Ascending aorta (tissue), 2 donors: ENCODE measurements around the gene STK32A. TPM values are rescaled to one million over a fixed set of nuclear protein-coding genes. Genes with fewer than 3 reads are reported as not detected.
A peak's percentile ranks its signal among the peaks of the same experiment; 100 is the strongest.

Source experiments
- DNase-seq, 2 donors: peaks; one replicate each; pipeline ENCODE4 v3.0.0-alpha.2; 2019; ENCODE audit warnings: low spot score in 2 of 2
- H3K27ac ChIP-seq, 2 donors: fragments of 200-600 bp; sonication (generic); one replicate each; pipeline ENCODE4 v1.5.1; 2016 to 2017; ENCODE audit warnings: mild to moderate bottlenecking in 1 of 2
- H3K27me3 ChIP-seq: fragments of 200-600 bp; sonication (generic); one replicate; pipeline ENCODE4 v1.5.1; 2017
- H3K36me3 ChIP-seq, 2 donors: fragments of 200-600 bp; sonication (generic); one replicate each; pipeline ENCODE4 v1.5.1; 2016
- H3K4me1 ChIP-seq, 2 donors: fragments of 200-600 bp; sonication (generic); one replicate each; pipeline ENCODE4 v1.5.1; 2016 to 2017; ENCODE audit warnings: mild to moderate bottlenecking in 1 of 2
- H3K4me3 ChIP-seq, 2 donors: fragments of 200-600 bp; sonication (generic); one replicate each; pipeline ENCODE4 v1.5.1; 2016 to 2017; ENCODE audit warnings: mild to moderate bottlenecking in 1 of 2
- H3K9me3 ChIP-seq, 2 donors: fragments of 200-600 bp; sonication (generic); one replicate each; pipeline ENCODE4 v1.5.1; 2016
- CTCF ChIP-seq, 3 experiments: fragments of 200-600 bp in 2 of 3; fragments of 450-650 bp in 1 of 3; sonication (generic) in 2 of 3; IDR thresholded peaks; one replicate each; pipeline ENCODE4 v1.5.1; 2016 to 2019; ENCODE audit warnings: antibody characterized with exemption in 3 of 3, mild to moderate bottlenecking in 1 of 3, moderate library complexity in 1 of 3
- intact Hi-C: fragments of 100-400 bp; cut with DNase I; formaldehyde crosslinking; loops from one replicate; pipeline ENCODE4 v1.15.1; 2023
- total RNA-seq: library from RNA; depleted of rRNA; stranded (reverse); fragments of >200 nt; gene quantifications from one replicate; pipeline ENCODE4 v1.1.0, GENCODE V29; 2016

Gene STK32A
- total RNA-seq, 1 donor from 2014 or later: 6.2 TPM

- peaks cover 22 to 50% of the 10 kb centered on the region in 2 donors for H3K4me1 ChIP-seq
- peak; percentile 76 to 94 for DNase-seq
- H3K27me3 ChIP-seq: no peaks in the 10 kb centered on the region
- no peak for TF ChIP-seq CTCF (IDR thresholded peaks at IDR 0.05)
- H3K9me3 ChIP-seq: no peaks in the 10 kb centered on the region
- H3K4me3 ChIP-seq: peak overlapping the region; percentile 7 to 36
- peaks cover 26 to 45% of the 10 kb centered on the region in 2 donors for H3K36me3 ChIP-seq
- H3K27ac ChIP-seq: peak overlapping the region; percentile 94 to 98
- intact Hi-C loops: loop anchor here (1.0 to 5.0 kb wide), 5 partner anchors 49 to 173 kb away; no protein-coding TSS in a partner anchor
Measured at GRCh38 chr5:147403651-147404640, 169.1 kb downstream of the STK32A start.

- Histone ChIP-seq H3K4me3 (no peak overlapping the region), H3K9me3 (no peaks in the 10 kb centered on the region), H3K36me3 (peaks cover 18 to 37% of the 10 kb centered on the region in 2 donors), H3K27ac (peak overlapping the region; percentile 94 to 98), H3K27me3 (no peaks in the 10 kb centered on the region), H3K4me1 (peaks cover 22 to 55% of the 10 kb centered on the region in 2 donors)
- intact Hi-C loops: loop anchor here (1.0 to 5.0 kb wide), 5 partner anchors 49 to 173 kb away; no protein-coding TSS in a partner anchor
- TF ChIP-seq CTCF (IDR thresholded peaks at IDR 0.05): no peak
- DNase-seq: no peak
Measured at GRCh38 chr5:147404706-147405105, 169.9 kb downstream of the STK32A start.

- Histone ChIP-seq H3K27me3 (no peaks in the 10 kb centered on the region), H3K9me3 (no peaks in the 10 kb centered on the region), H3K4me1 (peaks cover 26 to 71% of the 10 kb centered on the region in 2 donors), H3K36me3 (peaks cover 2 to 27% of the 10 kb centered on the region in 2 donors), H3K4me3 (no peak overlapping the region), H3K27ac (peak overlapping the region; percentile 94 to 98)
- no peak for DNase-seq
- intact Hi-C loops: no loop called here
- TF ChIP-seq CTCF (IDR thresholded peaks at IDR 0.05): no peak
Measured at GRCh38 chr5:147406636-147407035, 171.8 kb downstream of the STK32A start.

GRCh38 chr5:147407094-147407681, 172.4 kb downstream of the STK32A start:
- H3K27me3 ChIP-seq: no peaks in the 10 kb centered on the region
- peak overlapping the region; percentile 94 to 98 for H3K27ac ChIP-seq
- peak in 1 of 2 donors; percentile 82 for DNase-seq
- intact Hi-C loops: no loop called here
- TF ChIP-seq CTCF (IDR thresholded peaks at IDR 0.05): no peak
- no peaks in the 10 kb centered on the region for H3K9me3 ChIP-seq
- H3K36me3 ChIP-seq: peaks cover 2 to 25% of the 10 kb centered on the region in 2 donors
- H3K4me1 ChIP-seq: peaks cover 30 to 76% of the 10 kb centered on the region in 2 donors
- no peak overlapping the region for H3K4me3 ChIP-seq

- no peak for DNase-seq
- H3K4me1 ChIP-seq: peaks cover 35 to 79% of the 10 kb centered on the region in 2 donors
- H3K9me3 ChIP-seq: no peaks in the 10 kb centered on the region
- peak overlapping the region; percentile 94 to 98 for H3K27ac ChIP-seq
- peaks cover 8 to 25% of the 10 kb centered on the region in 2 donors for H3K36me3 ChIP-seq
- intact Hi-C loops: no loop called here
- no peak for TF ChIP-seq CTCF (IDR thresholded peaks at IDR 0.05)
- no peaks in the 10 kb centered on the region for H3K27me3 ChIP-seq
- H3K4me3 ChIP-seq: no peak overlapping the region
Measured at GRCh38 chr5:147408980-147409379, 174.2 kb downstream of the STK32A start.
